HepG2 (cell line): ENCODE data around the gene LY6G5B. TPM values are rescaled to one million over a fixed set of nuclear protein-coding genes. Genes with fewer than 3 reads are reported as not detected.
A peak's percentile ranks its signal among the peaks of the same experiment; 100 is the strongest.

Source experiments
- DNMT1 ChIP-seq: sonication (generic); formaldehyde crosslinking; IDR thresholded peaks from 2 replicates; pipeline ENCODE4 v1.5.1; 2020; ENCODE audit warnings: mild to moderate bottlenecking, missing genetic modification reagents
- GTF3A ChIP-seq: sonication (generic); formaldehyde crosslinking; conservative IDR thresholded peaks from 2 replicates; pipeline ENCODE4 v1.4.0; 2020; ENCODE audit warnings: mild to moderate bottlenecking, missing genetic modification reagents
- HDAC6 ChIP-seq: fragments of 200-600 bp; sonication (generic); IDR thresholded peaks from 2 replicates; pipeline ENCODE4 v1.7.0; 2017; ENCODE audit warnings: mild to moderate bottlenecking, antibody characterized with exemption, low read length, low read depth
- HMGXB3 ChIP-seq: sonication (generic); formaldehyde crosslinking; IDR thresholded peaks from 2 replicates; pipeline ENCODE4 v1.4.0; 2020; ENCODE audit warnings: missing genetic modification reagents, borderline replicate concordance
- HNF4A ChIP-seq: sonication (generic); formaldehyde crosslinking; IDR thresholded peaks from 2 replicates; pipeline ENCODE4 v1.4.0; 2020; ENCODE audit warnings: missing genetic modification reagents
- HOXD1 ChIP-seq: sonication (generic); formaldehyde crosslinking; IDR thresholded peaks from 2 replicates; pipeline ENCODE4 v1.5.0; 2020; ENCODE audit warnings: missing genetic modification reagents
- KMT2B ChIP-seq: IDR thresholded peaks from 2 replicates; pipeline ENCODE4 v1.6.1; 2016; ENCODE audit warnings: missing genetic modification reagents, missing compliant biosample characterization
- MAF1 ChIP-seq: sonication (generic); formaldehyde crosslinking; IDR thresholded peaks from 2 replicates; pipeline ENCODE4 v1.5.0; 2020; ENCODE audit warnings: missing genetic modification reagents, borderline replicate concordance
- MTF1 ChIP-seq: sonication (generic); formaldehyde crosslinking; IDR thresholded peaks from 2 replicates; pipeline ENCODE4 v1.5.0; 2020; ENCODE audit warnings: missing genetic modification reagents
- NKX3-1 ChIP-seq: sonication (generic); formaldehyde crosslinking; IDR thresholded peaks from 2 replicates; pipeline ENCODE4 v1.5.0; 2020; ENCODE audit warnings: missing genetic modification reagents
- ONECUT2 ChIP-seq: sonication (generic); formaldehyde crosslinking; IDR thresholded peaks from 2 replicates; pipeline ENCODE4 v1.4.0; 2020; ENCODE audit warnings: missing genetic modification reagents
- PLSCR1 ChIP-seq: sonication (generic); formaldehyde crosslinking; IDR thresholded peaks from 2 replicates; pipeline ENCODE4 v1.5.0; 2020; ENCODE audit warnings: missing genetic modification reagents, mild to moderate bottlenecking, borderline replicate concordance
- POGK ChIP-seq: sonication (generic); formaldehyde crosslinking; conservative IDR thresholded peaks from 2 replicates; pipeline ENCODE4 v1.8.0; 2022; ENCODE audit warnings: mild to moderate bottlenecking, moderate library complexity, missing genetic modification reagents
- TBP ChIP-seq: sonication (generic); formaldehyde crosslinking; IDR thresholded peaks from 2 replicates; pipeline ENCODE4 v1.5.0; 2020; ENCODE audit warnings: missing genetic modification reagents
- XRCC5 ChIP-seq: fragments of 200-400 bp; formaldehyde crosslinking; optimal IDR thresholded peaks from 2 replicates; pipeline ENCODE3; 2017; ENCODE audit warnings: mild to moderate bottlenecking, low read length
- ZNF329 ChIP-seq: sonication (generic); formaldehyde crosslinking; IDR thresholded peaks from 2 replicates; pipeline ENCODE4 v1.9.0; 2021; ENCODE audit warnings: low read depth, mild to moderate bottlenecking, missing genetic modification reagents
- ZNF350 ChIP-seq: sonication (generic); formaldehyde crosslinking; IDR thresholded peaks from 2 replicates; pipeline ENCODE4 v1.4.0; 2020; ENCODE audit warnings: mild to moderate bottlenecking, low read depth, missing genetic modification reagents, borderline replicate concordance
- ZNF547 ChIP-seq: sonication (generic); formaldehyde crosslinking; IDR thresholded peaks from 2 replicates; pipeline ENCODE4 v1.5.1; 2020; ENCODE audit warnings: mild to moderate bottlenecking, missing genetic modification reagents
- ZNF747 ChIP-seq: sonication (generic); formaldehyde crosslinking; IDR thresholded peaks from 2 replicates; pipeline ENCODE4 v1.8.1; 2023; ENCODE audit warnings: missing genetic modification reagents, mild to moderate bottlenecking, borderline replicate concordance
- ZNF770 ChIP-seq: sonication (generic); formaldehyde crosslinking; IDR thresholded peaks from 2 replicates; pipeline ENCODE4 v1.5.0; 2020; ENCODE audit warnings: mild to moderate bottlenecking, missing genetic modification reagents
- polyA plus RNA-seq, 8 experiments: library from polyadenylated mRNA; depleted of rRNA in 3 of 8; stranded (reverse) in 7 of 8; unstranded in 1 of 8; fragments of >200 nt; fragmentation: Illumina TruSeq in 4 of 8; extraction: Trizol in 4 of 8; gene quantifications; 2 replicates each; pipeline versions ENCODE4 v1.2.1 to v1.2.3, GENCODE V29; 2011 to 2016; ENCODE audit warnings: low read depth in 4 of 8, missing spikeins in 1 of 8, mixed read lengths in 1 of 8; ENCODE audit not compliant: insufficient read depth in 1 of 8
- total RNA-seq, 5 experiments: library from RNA; depleted of rRNA; stranded (reverse); fragments of >200 nt; fragmentation: Illumina TruSeq; extraction: Trizol; gene quantifications; 2 replicates each; pipeline ENCODE4 v1.2.3, GENCODE V29; 2016; ENCODE audit warnings: low read depth in 1 of 5

Gene LY6G5B
- total and polyA plus RNA-seq, 2 of the 13 experiments (the other 11 are each of a cell fraction or from before 2014, with no cell fraction given): 7.8 to 15.7 TPM

- TF ChIP-seq HMGXB3 (CRISPR knock-in tag): peak; percentile 98
- TF ChIP-seq GTF3A (CRISPR knock-in tag): peak; percentile 40; the same call in 1 of the 2 replicates
- peak; percentile 66; the same call in 1 of the 2 replicates for TF ChIP-seq KMT2B (CRISPR knock-in tag)
- no peak; the same call in 1 of the 2 replicates for TF ChIP-seq HOXD1 (CRISPR knock-in tag)
- peak; percentile 93 for TF ChIP-seq POGK (CRISPR knock-in tag)
- 0 out of 2 replicates have a peak, but pooled peaks have one; percentile 87 for TF ChIP-seq NKX3-1 (CRISPR knock-in tag)
- TF ChIP-seq HDAC6: no peak
- no peak for TF ChIP-seq ZNF329 (CRISPR knock-in tag)
- no peak for TF ChIP-seq ZNF770 (CRISPR knock-in tag)
- peak; percentile 84; the same call in 1 of the 2 replicates for TF ChIP-seq ZNF747 (CRISPR knock-in tag)
- TF ChIP-seq TBP (CRISPR knock-in tag): 0 out of 2 replicates have a peak, but pooled peaks have one; percentile 20
- peak; percentile 13 for TF ChIP-seq XRCC5
- no peak for TF ChIP-seq MAF1 (CRISPR knock-in tag)
- TF ChIP-seq ZNF350 (CRISPR knock-in tag): peak; percentile 40
- no peak for TF ChIP-seq DNMT1
- no peak for TF ChIP-seq PLSCR1 (CRISPR knock-in tag)
- TF ChIP-seq ZNF547 (CRISPR knock-in tag): peak; percentile 5; the same call in 1 of the 2 replicates
- TF ChIP-seq HNF4A (CRISPR knock-in tag): no peak
- TF ChIP-seq ONECUT2 (CRISPR knock-in tag): 0 out of 2 replicates have a peak, but pooled peaks have one; percentile 3
- TF ChIP-seq MTF1 (CRISPR knock-in tag): 0 out of 2 replicates have a peak, but pooled peaks have one; percentile 55
These were observed 4.1 kb upstream of the LY6G5B start, which contains the start of gene CSNK2B (continued) for GRCh38 chr6:31665501-31666336.
